ENCODE measurements around the gene RFTN2. TPM values are rescaled to one million over a fixed set of nuclear protein-coding genes. Genes with fewer than 3 reads are reported as not detected.

Gene RFTN2
- total and polyA plus RNA-seq, 2 of the 13 experiments (the other 11 are each of a cell fraction or from before 2014, with no cell fraction given) = not detected

DNA sequence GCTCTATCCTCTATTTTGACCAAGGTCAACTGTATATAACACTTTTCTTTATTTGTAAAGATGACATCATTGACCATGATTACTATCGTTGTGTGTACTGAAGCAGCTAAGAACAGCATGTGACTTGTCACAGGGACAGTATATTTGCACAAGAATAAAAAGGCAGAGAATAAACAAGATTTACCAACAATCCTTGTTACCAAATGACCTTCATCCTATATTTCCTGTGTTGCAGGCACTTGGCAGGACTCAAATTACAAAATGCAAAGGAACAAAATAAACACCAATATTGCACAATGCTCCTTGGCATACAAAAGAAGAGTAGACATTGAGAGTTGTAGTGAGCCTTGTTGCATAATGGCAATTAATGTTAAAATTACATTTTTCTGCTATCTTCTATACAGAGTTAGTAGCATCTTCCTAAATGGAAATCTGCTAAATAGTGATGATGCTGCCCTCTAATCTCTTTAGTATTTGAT, 61.8 kb downstream of the RFTN2 start (continued):
- TF ChIP-seq, protein P1, sequence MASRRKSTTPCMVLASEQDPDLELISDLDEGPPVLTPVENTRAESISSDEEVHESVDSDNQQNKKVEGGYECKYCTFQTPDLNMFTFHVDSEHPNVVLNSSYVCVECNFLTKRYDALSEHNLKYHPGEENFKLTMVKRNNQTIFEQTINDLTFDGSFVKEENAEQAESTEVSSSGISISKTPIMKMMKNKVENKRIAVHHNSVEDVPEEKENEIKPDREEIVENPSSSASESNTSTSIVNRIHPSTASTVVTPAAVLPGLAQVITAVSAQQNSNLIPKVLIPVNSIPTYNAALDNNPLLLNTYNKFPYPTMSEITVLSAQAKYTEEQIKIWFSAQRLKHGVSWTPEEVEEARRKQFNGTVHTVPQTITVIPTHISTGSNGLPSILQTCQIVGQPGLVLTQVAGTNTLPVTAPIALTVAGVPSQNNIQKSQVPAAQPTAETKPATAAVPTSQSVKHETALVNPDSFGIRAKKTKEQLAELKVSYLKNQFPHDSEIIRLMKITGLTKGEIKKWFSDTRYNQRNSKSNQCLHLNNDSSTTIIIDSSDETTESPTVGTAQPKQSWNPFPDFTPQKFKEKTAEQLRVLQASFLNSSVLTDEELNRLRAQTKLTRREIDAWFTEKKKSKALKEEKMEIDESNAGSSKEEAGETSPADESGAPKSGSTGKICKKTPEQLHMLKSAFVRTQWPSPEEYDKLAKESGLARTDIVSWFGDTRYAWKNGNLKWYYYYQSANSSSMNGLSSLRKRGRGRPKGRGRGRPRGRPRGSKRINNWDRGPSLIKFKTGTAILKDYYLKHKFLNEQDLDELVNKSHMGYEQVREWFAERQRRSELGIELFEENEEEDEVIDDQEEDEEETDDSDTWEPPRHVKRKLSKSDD (CRISPR knock-in tag; IDR thresholded peaks at IDR 0.05; ENCODE audit: low read depth) = peak; percentile 88
- peak; percentile 90 for TF ChIP-seq ASH2L (IDR thresholded peaks at IDR 0.05; ENCODE audit: insufficient read length, low read depth, low read length)
- peak; percentile 96 for TF ChIP-seq DPF2 (CRISPR knock-in tag; IDR thresholded peaks at IDR 0.05; ENCODE audit: borderline replicate concordance, low read depth)
- TF ChIP-seq POLR2G (IDR thresholded peaks at IDR 0.05; ENCODE audit: low read depth, low read length) = no peak
- no peak for TF ChIP-seq RARG (CRISPR knock-in tag; IDR thresholded peaks at IDR 0.05; ENCODE audit: low read depth)
- no peak for TF ChIP-seq TAF15 (IDR thresholded peaks at IDR 0.05; ENCODE audit: low read depth, low read length, poor library complexity, severe bottlenecking)
- peak; percentile 66 for TF ChIP-seq ZBTB7B (CRISPR knock-in tag; IDR thresholded peaks at IDR 0.05)
- TF ChIP-seq NFIC (IDR thresholded peaks at IDR 0.05; ENCODE audit: low read length) = peak; percentile 99
- no peak for TF ChIP-seq ZNF274 (CRISPR knock-in tag; IDR thresholded peaks at IDR 0.05)
- TF ChIP-seq ZFAT (CRISPR knock-in tag; conservative IDR thresholded peaks at IDR 0.05) = no peak
- TF ChIP-seq CREB3 (CRISPR knock-in tag; IDR thresholded peaks at IDR 0.05) = no peak
- no peak for TF ChIP-seq BCLAF1 (IDR thresholded peaks at IDR 0.05)
- TF ChIP-seq SIN3A (IDR thresholded peaks at IDR 0.05; ENCODE audit: borderline replicate concordance, low read depth, low read length) = no peak
- TF ChIP-seq ZNF333 (CRISPR knock-in tag; IDR thresholded peaks at IDR 0.05; ENCODE audit: borderline replicate concordance) = no peak
- no peak for TF ChIP-seq ZNF30 (CRISPR knock-in tag; IDR thresholded peaks at IDR 0.05)
- peak; percentile 99 for TF ChIP-seq TBL1XR1 (IDR thresholded peaks at IDR 0.05; ENCODE audit: borderline replicate concordance, low read length, partially characterized antibody)
- no peak for TF ChIP-seq ZNF432 (CRISPR knock-in tag; IDR thresholded peaks at IDR 0.05; ENCODE audit: borderline replicate concordance)
- peak; percentile 74 for TF ChIP-seq ZNF589 (CRISPR knock-in tag; conservative IDR thresholded peaks at IDR 0.05)
- peak; percentile 19; the same call in 1 of the 2 replicates for TF ChIP-seq SP4 (CRISPR knock-in tag; IDR thresholded peaks at IDR 0.05)
- TF ChIP-seq, protein P2, sequence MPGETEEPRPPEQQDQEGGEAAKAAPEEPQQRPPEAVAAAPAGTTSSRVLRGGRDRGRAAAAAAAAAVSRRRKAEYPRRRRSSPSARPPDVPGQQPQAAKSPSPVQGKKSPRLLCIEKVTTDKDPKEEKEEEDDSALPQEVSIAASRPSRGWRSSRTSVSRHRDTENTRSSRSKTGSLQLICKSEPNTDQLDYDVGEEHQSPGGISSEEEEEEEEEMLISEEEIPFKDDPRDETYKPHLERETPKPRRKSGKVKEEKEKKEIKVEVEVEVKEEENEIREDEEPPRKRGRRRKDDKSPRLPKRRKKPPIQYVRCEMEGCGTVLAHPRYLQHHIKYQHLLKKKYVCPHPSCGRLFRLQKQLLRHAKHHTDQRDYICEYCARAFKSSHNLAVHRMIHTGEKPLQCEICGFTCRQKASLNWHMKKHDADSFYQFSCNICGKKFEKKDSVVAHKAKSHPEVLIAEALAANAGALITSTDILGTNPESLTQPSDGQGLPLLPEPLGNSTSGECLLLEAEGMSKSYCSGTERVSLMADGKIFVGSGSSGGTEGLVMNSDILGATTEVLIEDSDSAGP (CRISPR knock-in tag; IDR thresholded peaks at IDR 0.05; ENCODE audit: borderline replicate concordance) = no peak

Data from HepG2 (cell line).